ENCODE measurements around the gene RP2.

RP2 gene

DNA sequence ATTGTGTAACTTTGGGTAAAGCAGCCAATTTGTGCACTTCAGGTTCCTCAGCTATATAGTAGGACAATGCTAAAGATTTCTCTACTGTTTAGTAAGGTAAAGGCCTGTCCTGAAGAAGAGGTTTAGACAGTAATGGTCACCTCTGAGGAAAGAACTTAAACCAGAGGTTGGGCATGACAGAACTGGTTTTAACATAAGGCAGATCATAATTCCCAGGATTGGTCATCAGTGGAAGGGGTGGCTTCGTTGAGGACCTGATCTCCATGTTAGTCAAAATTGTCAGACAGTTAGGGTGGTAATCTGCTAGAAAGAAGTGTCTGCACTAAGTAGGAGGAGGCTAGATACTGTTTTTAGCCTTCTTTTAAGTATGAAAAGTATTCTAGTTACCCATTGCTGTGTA is 4.1 kb downstream of the RP2 start:
- POLR2A ChIA-PET (ENCODE audit: low non-redundant PET), result no interaction called here
- TF ChIP-seq, protein P1, sequence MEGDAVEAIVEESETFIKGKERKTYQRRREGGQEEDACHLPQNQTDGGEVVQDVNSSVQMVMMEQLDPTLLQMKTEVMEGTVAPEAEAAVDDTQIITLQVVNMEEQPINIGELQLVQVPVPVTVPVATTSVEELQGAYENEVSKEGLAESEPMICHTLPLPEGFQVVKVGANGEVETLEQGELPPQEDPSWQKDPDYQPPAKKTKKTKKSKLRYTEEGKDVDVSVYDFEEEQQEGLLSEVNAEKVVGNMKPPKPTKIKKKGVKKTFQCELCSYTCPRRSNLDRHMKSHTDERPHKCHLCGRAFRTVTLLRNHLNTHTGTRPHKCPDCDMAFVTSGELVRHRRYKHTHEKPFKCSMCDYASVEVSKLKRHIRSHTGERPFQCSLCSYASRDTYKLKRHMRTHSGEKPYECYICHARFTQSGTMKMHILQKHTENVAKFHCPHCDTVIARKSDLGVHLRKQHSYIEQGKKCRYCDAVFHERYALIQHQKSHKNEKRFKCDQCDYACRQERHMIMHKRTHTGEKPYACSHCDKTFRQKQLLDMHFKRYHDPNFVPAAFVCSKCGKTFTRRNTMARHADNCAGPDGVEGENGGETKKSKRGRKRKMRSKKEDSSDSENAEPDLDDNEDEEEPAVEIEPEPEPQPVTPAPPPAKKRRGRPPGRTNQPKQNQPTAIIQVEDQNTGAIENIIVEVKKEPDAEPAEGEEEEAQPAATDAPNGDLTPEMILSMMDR (conservative IDR thresholded peaks at IDR 0.05; ENCODE audit: low read depth), result no peak
- no peak for DNase-seq (ENCODE audit: low spot score)
- CTCF ChIA-PET, result no interaction called here
- 0 out of 2 replicates have a peak overlapping the region, but pooled peaks have one; percentile 33 for H3K27ac ChIP-seq

DNA sequence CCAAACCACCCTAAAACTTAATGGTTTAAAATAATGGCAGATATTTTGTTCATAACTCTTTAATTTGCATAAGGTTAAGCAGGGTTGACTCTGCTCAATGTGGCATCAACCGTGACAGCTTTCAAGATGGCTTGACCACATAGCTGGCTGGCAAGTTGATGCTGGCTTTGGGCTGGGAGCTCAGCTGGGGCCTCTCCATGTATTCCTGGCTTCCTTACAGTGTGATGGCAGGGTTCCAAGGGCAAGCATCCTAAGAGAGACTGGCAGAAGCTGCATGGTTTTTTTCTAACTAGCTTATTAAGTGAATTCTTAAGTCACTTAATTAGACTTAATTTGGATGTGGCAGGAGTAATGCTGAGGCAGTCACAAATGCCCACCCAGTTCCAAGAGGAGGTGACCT is 4.5 kb downstream of the RP2 start:
- CTCF ChIA-PET, result no interaction called here

DNA sequence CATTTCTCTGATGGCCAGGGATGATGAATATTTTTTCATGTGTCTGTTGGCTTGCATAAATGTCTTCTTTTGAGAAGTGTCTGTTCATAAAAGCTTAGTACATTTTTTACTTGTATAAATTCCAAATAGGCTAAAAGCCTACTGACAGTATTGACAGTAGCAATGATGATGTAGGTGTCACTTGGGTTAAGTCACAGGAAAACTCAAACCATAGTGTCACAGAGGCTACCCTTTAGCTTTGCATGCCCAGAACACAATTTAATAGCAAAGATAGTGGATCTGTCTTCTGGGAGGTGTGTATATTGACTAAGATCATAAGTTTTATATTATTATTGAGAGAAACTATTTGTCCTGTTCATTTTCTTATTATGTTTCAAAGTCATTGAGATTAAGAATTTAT is 8.1 kb downstream of the RP2 start:
- TF ChIP-seq, protein P1 (conservative IDR thresholded peaks at IDR 0.05; ENCODE audit: low read depth), result no peak
- H3K27ac ChIP-seq, result no peak overlapping the region
- POLR2A ChIA-PET (ENCODE audit: low non-redundant PET), result no interaction called here
- CTCF ChIA-PET, result interaction anchor here (0.6 kb wide), 1 partner anchor 154 kb away, joined by 5 read pairs; no protein-coding TSS in a partner anchor
- no peak for DNase-seq (ENCODE audit: low spot score)

More for the DNA sequence above, 4.5 kb downstream of the RP2 start:
- H3K27ac ChIP-seq, result 0 out of 2 replicates have a peak overlapping the region, but pooled peaks have one; percentile 33
- TF ChIP-seq, protein P1 (conservative IDR thresholded peaks at IDR 0.05; ENCODE audit: low read depth), result no peak
- POLR2A ChIA-PET (ENCODE audit: low non-redundant PET), result no interaction called here
- no peak for DNase-seq (ENCODE audit: low spot score)

DNA sequence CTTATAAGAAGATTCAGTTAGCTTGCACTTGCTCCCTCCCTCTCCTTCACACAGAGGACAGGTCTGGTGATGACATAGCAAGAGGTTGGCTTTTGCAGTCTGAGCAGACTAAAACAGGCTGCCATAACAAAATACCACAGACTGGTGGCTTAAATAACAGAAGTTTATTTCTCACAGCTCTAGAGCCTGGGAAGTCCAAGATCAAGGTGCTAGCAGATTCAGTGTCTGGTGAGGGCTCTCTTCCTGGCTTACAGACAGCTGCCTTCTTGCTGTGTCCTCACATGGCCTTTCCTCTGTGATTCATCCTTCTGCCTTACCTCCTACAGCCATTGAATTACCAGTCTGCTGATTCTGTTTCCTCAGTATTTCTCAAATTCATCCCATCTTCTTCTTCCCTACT is 13.1 kb downstream of the RP2 start:
- DNase-seq (ENCODE audit: low spot score), result no peak
- CTCF ChIA-PET, result interaction anchor here (0.6 kb wide), 1 partner anchor 127 kb away, joined by 3 read pairs; no protein-coding TSS in a partner anchor
- POLR2A ChIA-PET (ENCODE audit: low non-redundant PET), result no interaction called here
- H3K27ac ChIP-seq, result no peak overlapping the region
- TF ChIP-seq, protein P1 (conservative IDR thresholded peaks at IDR 0.05; ENCODE audit: low read depth), result no peak

DNA sequence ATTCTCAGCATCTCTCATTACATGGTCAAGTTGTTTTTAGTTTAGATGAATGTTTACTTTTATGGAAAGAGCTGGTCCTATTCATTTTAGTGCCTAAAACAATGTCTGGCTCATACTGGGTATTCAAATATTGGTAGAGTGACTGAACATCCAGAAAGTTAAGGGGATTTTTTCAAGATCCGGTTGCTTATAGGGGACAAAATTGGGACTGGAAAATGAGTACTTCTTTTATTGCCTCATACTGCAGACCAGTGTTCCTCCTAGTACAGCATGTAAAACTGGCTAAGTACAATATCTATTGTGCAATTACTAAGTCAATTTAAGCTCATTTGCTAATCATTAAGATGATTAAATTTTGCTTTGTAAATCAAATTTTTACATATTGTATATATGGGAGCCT is 13.9 kb downstream of the RP2 start:
- ChIA-PET CTCF (no interaction called here), POLR2A (ENCODE audit: low non-redundant PET) (no interaction called here)
- TF ChIP-seq, protein P1 (conservative IDR thresholded peaks at IDR 0.05; ENCODE audit: low read depth), result no peak
- no peak overlapping the region for H3K27ac ChIP-seq
- no peak for DNase-seq (ENCODE audit: low spot score)

DNA sequence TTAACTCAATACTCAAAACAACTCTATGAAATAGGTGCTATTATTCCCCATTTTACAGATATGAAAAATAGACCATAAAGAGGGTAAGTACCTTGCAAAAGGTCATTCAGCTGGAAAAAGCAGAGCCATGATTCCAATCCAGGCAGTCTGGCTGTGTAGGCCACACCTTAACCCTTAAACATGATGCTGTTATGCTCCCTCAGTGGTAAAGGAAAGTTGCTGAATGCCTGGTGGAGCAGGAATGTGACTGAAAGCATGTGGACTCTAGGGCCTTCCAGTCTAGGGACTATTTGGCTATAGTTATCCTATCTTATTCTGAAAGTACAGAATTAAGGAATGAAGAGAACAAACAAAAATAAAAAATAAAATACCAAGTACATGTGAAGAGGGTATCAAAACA is 19.6 kb downstream of the RP2 start:
- ChIA-PET CTCF (no interaction called here), POLR2A (ENCODE audit: low non-redundant PET) (no interaction called here)
- no peak overlapping the region for H3K27ac ChIP-seq
- DNase-seq (ENCODE audit: low spot score), result no peak
- TF ChIP-seq, protein P1 (conservative IDR thresholded peaks at IDR 0.05; ENCODE audit: low read depth), result no peak

DNA sequence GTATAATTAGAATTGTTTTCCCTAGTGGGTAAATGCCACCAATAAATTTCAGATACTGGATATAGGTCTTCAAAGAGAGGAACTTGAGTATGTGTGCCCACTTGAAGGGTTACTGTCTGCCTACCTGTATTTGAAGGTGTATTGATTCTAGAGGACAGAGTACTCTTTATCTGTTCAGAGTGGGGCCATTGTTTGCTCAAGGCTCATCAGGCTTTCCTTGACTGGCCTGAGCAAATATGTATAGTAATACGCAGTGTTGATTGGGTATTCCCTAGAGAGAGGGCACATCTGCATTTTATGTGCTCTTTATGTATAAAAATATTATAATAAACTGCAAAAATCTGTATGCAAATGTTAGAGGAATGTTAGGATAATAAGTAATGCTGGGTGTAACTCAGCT is 23.7 kb downstream of the RP2 start:
- CTCF ChIA-PET, result no interaction called here
- POLR2A ChIA-PET (ENCODE audit: low non-redundant PET), result no interaction called here
- H3K27ac ChIP-seq, result no peak overlapping the region
- DNase-seq (ENCODE audit: low spot score), result no peak
- TF ChIP-seq, protein P1 (conservative IDR thresholded peaks at IDR 0.05; ENCODE audit: low read depth), result no peak
